Neutrophil (primary cell): ENCODE measurements around the gene NPPB.

Source experiments
- H3K27ac ChIP-seq: fragments of 200-600 bp; sonication (generic); 2 replicates; pipeline ENCODE4 v1.5.1; 2016; ENCODE audit warnings: mild to moderate bottlenecking, moderate library complexity
- H3K27me3 ChIP-seq: fragments of 200-600 bp; sonication (generic); 2 replicates; pipeline ENCODE4 v1.6.0; 2016; ENCODE audit warnings: mild to moderate bottlenecking
- H3K36me3 ChIP-seq: fragments of 200-600 bp; sonication (generic); 2 replicates; pipeline ENCODE4 v1.5.1; 2017
- H3K4me1 ChIP-seq, 2 experiments: fragments of 200-600 bp in 1 of 2; sonication (generic) in 1 of 2; 1 replicate in 1 of 2; 2 replicates in 1 of 2; pipeline versions ENCODE4 v1.5.1 to v1.6.1; 2013 to 2016; ENCODE audit warnings: low read depth in 1 of 2, low read length in 1 of 2, mild to moderate bottlenecking in 1 of 2, moderate library complexity in 1 of 2; ENCODE audit not compliant: control insufficient read depth in 1 of 2, insufficient read depth in 1 of 2
- H3K4me3 ChIP-seq, 2 experiments: fragments of 200-600 bp in 1 of 2; sonication (generic) in 1 of 2; 1 replicate in 1 of 2; 2 replicates in 1 of 2; pipeline ENCODE4 v1.5.1; 2013 to 2016; ENCODE audit warnings: low read depth in 1 of 2, low read length in 1 of 2, mild to moderate bottlenecking in 1 of 2, moderate library complexity in 1 of 2
- H3K9me3 ChIP-seq: fragments of 200-600 bp; sonication (generic); 2 replicates; pipeline ENCODE4 v1.5.1; 2016
- TF ChIP-seq, protein P1 (sequence below): fragments of 200-600 bp; sonication (generic); IDR thresholded peaks from 2 replicates; pipeline ENCODE4 v1.5.1; 2016; ENCODE audit warnings: antibody characterized with exemption

The NPPB gene

DNA sequence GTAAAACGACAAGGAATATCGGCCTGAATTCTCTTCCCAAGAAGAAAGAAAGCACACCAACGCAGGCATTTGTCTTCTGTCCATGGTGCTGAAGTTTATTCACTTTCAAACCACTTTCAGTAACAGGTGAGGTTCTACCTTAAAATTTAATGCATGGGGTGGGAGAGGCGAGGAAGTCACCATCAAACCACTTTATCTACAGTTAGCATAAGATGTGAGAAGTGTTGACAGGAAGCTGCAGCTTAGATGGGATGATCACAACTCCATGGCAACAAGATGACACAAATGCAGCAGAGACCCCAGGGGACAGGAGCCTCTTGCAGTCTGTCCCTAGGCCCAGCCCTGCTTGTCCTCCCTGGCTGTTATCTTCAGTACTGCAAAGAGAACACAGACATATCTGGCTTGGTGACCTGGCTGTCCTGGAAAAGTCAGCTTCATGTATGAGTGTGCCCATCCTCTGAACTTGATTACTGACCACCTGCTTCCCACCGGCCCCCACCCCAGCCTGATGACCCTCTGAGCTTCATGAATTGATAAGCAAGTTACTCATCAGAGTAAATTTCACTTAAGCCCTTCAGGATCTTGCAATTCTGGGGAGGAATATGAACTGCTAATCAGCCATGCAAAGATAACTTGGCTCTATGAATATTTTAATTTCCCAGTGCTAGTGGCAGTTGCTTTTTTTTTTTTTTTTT, 13.0 kb downstream of the NPPB start:
- TF ChIP-seq, protein P1, sequence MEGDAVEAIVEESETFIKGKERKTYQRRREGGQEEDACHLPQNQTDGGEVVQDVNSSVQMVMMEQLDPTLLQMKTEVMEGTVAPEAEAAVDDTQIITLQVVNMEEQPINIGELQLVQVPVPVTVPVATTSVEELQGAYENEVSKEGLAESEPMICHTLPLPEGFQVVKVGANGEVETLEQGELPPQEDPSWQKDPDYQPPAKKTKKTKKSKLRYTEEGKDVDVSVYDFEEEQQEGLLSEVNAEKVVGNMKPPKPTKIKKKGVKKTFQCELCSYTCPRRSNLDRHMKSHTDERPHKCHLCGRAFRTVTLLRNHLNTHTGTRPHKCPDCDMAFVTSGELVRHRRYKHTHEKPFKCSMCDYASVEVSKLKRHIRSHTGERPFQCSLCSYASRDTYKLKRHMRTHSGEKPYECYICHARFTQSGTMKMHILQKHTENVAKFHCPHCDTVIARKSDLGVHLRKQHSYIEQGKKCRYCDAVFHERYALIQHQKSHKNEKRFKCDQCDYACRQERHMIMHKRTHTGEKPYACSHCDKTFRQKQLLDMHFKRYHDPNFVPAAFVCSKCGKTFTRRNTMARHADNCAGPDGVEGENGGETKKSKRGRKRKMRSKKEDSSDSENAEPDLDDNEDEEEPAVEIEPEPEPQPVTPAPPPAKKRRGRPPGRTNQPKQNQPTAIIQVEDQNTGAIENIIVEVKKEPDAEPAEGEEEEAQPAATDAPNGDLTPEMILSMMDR, result no peak
- Histone ChIP-seq H3K27me3 (no peaks in the 10 kb centered on the region), H3K36me3 (peaks cover 17% of the 10 kb centered on the region)

DNA sequence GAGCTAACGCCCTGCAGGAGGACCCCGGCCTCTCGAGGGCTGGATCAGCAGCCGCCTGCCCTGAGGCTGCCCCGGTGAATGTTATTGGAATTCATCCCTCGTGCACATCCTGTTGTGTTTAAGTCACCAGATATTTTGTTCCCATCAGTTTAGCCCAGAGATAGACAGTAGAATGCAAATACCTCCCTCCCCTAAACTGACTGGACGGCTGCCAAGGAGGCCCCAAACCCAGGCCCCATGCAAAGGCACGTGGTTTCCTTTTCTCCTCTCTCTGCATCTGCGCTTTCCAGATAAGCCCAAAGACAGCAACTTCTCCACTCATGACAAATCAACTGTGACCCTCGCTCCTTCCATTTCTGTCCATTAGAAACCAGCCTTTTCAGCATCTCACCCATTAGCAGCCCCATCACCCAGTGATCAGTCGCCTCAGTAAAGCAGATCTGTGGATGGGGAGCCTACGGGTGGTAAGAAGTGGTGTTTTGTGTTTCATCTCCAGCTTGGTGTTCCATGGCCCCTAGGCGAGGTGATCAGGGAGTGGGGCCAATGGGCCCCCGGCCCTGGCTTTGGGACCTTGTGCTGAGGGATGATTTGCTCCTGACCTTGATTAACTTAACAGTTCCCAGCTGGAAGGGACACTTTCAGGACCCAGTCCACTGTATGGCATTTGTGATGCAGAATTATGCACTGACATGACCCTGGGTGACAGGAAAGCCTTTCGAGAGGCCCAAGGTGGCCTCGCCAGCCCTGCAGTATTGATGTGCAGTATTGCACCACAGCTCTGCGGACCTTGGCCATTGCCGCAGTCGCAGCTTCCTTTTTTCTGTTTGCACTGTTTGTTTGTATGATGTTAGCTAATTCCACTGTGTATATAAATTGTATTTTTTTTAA, 16.3 kb downstream of the NPPB start:
- Histone ChIP-seq H3K36me3 (peaks cover 45% of the 10 kb centered on the region), H3K4me3 (peak overlapping the region in 1 of 2 experiments; percentile 9), H3K4me1 (peaks cover 22 to 24% of the 10 kb centered on the region in 2 experiments), H3K9me3 (no peaks in the 10 kb centered on the region), H3K27me3 (no peaks in the 10 kb centered on the region), H3K27ac (peak overlapping the region; percentile 72)
- TF ChIP-seq, protein P1, result no peak

More for the DNA sequence above, 13.0 kb downstream of the NPPB start:
- Histone ChIP-seq H3K27ac (no peak overlapping the region), H3K4me1 (peaks cover 22 to 24% of the 10 kb centered on the region in 2 experiments), H3K4me3 (no peak overlapping the region), H3K9me3 (no peaks in the 10 kb centered on the region)

DNA sequence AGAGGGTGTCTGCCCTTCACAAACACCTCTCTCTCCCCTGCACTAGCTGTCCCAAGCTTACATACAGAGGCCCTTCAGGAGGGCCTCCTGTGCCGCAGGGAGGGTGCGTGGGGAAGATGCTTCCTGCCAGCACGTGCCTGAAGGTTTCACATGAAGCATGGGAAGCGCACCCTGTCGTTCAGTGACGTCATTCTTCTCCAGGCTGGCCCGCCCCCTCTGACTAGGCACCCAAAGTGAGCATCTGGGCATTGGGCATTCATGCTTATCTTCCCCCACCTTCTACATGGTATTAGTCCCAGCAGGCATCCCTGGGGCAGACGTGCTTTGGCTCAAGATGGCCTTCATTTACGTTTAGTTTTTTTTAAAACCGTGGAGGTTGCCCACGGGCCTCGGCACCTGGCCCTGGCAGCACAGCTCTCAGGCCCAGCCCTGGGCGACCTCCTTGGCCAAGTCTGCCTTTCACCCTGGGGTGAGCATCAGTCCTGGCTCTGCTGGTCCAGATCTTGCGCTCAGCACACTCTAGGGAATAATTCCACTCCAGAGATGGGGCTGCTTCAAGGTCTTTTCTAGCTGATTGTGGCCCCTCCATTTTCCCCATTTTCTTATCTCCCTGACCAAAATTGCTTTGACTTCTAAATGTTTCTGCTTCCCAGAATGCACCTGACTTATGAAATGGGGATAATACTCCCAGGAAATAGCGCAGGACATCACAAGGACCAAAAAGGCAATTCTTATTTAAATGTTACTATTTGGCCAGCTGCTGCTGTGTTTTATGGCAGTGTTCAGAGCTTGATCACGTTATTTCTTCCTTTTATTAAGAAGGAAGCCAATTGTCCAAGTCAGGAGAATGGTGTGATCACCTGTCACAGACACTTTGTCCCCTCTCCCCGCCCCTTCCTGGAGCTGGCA, 17.2 kb downstream of the NPPB start:
- no peaks in the 10 kb centered on the region for H3K9me3 ChIP-seq
- H3K36me3 ChIP-seq, result peaks cover 54% of the 10 kb centered on the region
- H3K27me3 ChIP-seq, result no peaks in the 10 kb centered on the region
- H3K4me1 ChIP-seq, result peaks cover 22 to 24% of the 10 kb centered on the region in 2 experiments
- TF ChIP-seq, protein P1, result no peak
- H3K27ac ChIP-seq, result no peak overlapping the region
- H3K4me3 ChIP-seq, result no peak overlapping the region

DNA sequence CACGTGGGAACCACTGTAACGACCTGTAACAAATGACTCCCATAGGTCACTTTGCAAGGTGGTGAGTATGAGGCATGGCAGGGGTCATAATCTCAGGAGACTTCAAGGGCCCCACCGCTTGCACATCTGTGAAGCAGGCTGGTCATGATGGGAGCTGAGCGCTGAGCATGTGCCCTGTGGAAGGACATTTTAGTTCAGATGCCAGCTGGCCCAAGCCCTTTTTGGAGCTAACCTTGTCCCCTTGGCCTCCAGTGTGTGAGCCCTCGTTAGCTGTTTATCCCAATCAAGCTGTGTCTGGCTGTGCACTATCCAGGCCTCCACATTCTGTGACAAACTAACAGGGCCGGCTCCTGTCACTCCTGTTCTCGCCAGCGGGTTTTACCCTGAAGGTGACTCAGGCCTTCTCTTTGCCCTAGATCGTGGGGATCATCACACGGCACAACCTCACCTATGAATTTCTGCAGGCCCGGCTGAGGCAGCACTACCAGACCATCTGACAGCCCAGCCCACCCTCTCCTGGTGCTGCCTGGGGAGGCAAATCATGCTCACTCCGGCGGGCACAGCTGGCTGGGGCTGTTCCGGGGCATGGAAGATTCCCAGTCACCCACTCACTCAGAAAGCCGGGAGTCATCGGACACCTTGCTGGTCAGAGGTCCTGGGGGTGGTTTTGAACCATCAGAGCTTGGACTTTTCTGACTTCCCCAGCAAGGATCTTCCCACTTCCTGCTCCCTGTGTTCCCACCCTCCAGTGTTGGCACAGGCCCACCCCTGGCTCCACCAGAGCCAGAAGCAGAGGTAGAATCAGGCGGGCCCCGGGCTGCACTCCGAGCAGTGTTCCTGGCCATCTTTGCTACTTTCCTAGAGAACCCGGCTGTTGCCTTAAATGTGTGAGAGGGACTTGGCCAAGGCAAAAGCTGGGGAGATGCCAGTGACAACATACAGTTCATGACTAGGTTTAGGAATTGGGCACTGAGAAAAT, 18.7 kb downstream of the NPPB start:
- H3K9me3 ChIP-seq, result no peaks in the 10 kb centered on the region
- TF ChIP-seq, protein P1, result no peak
- peaks cover 66% of the 10 kb centered on the region for H3K36me3 ChIP-seq
- H3K27ac ChIP-seq, result no peak overlapping the region
- no peak overlapping the region for H3K4me3 ChIP-seq
- no peaks in the 10 kb centered on the region for H3K27me3 ChIP-seq
- peaks cover 22 to 24% of the 10 kb centered on the region in 2 experiments for H3K4me1 ChIP-seq
